Medulla oblongata (tissue), 1 donor: ENCODE measurements around the gene TNXB.
A peak's percentile ranks its signal among the peaks of the same experiment; 100 is the strongest.
"Not testable (repeated sequence)": the region's sequence is repeated elsewhere in the genome, so short reads cannot be mapped to it uniquely, and the experiment has no call there.

Source experiments
- DNase-seq: peaks from one replicate; pipeline ENCODE4 v3.0.0-alpha.2; 2015; ENCODE audit errors: extremely low spot score

Gene TNXB

DNA sequence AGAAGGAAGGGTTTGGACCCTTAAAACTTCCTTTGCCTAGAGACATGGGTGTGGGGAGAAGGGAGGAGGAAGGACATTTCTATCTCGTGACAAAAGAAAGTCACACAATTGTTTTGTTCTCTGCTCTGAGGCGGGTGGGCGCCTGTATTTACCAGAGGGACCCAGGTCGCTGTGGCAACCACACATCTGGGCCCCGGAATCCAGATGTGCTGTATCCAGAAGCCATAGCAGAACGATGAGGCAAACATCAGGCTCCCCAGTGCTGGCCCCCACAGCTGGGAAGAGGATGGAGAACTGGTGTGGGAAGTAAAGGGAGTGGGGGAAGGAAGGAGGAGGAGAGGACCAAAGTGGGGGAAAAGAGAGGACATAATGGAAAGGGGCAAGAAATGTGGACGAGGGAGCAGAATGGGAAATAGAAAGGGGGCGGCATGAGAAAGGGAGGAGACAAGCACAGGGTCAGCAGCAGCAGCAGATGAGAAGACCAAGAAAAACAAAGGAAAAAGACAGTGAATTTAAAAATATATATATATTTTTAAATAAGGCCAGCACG, 3.4 kb upstream of the TNXB start:
- no peak for DNase-seq

DNA sequence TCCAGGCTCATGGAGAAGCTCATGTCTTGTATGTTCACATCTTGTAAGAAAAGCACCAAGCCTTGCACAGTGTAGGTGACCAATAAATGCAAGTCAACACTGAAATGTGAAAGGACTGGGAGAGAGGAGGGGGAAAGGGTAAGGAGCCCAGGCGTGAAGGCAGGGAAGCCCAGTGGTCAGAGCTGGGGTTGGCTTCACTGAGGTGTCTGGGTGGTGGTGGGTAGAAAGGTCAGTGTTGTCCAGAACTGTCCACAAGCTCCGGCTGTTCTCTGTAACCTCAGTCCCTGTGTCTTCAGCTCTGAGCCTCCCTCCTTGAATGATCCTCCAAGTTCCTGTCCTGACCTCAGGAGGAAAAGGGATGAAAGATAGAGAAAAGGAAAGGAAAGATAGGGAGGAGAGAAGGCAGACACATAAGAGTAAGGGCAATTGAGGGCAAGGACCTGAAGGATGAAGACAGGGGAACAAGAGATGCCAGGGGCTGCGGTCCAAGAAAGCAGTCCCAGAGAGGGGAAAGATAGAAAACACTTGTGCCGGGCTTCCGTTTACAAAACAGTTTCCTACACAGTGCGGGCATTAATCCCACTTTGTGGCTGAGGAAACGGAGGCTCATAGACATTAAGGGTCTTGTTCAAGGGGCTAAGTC, 2.4 kb upstream of the TNXB start:
- no peak for DNase-seq

- DNase-seq, result no peak
Measured at GRCh38 chr6:32110632-32111031, 1.5 kb upstream of the TNXB start.

DNA sequence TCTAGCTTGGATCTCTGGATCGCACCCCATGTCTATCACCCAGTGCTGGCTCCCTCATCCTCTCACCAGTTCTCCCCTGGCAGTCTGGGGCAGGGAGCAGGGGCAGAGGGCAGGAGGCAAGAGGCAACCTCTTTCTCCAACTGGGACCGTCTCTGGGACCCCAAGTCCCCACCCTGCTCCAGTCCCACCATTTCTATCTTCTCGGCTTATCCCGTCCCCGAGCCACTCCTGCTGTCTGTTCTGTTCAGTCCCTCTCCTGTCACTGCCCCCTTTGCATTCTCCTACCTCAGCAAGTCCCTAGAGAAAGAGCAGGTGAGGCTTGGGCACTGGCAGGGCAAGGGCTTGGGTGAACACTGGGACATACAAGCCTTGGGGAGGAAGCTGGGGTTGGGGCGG, 625 bp upstream of the TNXB start:
- DNase-seq, result no peak

DNA sequence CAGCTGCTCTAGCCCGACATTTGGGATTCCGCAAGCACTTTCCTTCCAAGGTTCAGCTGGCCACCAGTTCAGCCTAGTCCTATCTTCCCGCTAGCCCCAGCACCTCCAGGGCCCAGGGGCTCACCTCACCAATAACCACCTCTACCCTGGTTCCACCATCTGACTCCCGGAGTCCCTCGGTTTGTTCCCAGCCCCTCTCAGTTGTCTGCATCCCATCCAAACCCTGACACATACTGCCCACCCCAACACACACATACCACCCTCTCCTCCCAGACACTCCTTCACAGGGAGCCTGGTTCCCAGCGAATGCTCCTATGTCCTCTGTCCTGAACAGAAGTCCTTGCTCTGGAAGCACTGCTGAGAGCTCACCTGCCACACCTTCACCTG, 418 bp downstream of the TNXB start:
- no peak for DNase-seq

- DNase-seq, result no peak
Measured at GRCh38 chr6:32108094-32108627, 977 bp downstream of the TNXB start.

- DNase-seq, result no peak
Measured at GRCh38 chr6:32107406-32107805, 1.7 kb downstream of the TNXB start.

DNA sequence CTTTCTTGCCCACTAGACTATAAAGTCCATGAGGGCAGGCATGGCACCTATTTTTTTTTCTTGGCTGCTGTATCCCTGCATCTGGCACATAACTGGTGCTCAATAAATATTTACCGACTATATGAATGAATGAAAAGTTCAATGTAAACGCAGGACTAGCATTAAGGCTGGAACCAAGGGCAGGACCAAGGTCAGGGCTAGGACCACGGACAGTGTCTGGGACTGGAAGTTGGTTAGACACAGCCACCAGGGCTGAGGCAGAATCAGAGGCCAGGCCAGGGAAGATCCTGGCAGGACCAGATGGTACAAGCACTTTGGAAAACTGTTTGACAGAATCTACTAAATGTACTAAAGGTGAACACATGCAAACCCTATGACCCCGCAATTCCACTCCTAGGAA, 3.7 kb downstream of the TNXB start:
- DNase-seq, result no peak

GRCh38 chr6:32102255-32102654, 6.9 kb downstream of the TNXB start:
- no peak for DNase-seq

GRCh38 chr6:32100251-32100650, 8.9 kb downstream of the TNXB start:
- not testable (repeated sequence) for DNase-seq

GRCh38 chr6:32097364-32097763, 11.8 kb downstream of the TNXB start:
- DNase-seq, result no peak

- no peak for DNase-seq
Measured at GRCh38 chr6:32096394-32097258, 12.5 kb downstream of the TNXB start.

DNA sequence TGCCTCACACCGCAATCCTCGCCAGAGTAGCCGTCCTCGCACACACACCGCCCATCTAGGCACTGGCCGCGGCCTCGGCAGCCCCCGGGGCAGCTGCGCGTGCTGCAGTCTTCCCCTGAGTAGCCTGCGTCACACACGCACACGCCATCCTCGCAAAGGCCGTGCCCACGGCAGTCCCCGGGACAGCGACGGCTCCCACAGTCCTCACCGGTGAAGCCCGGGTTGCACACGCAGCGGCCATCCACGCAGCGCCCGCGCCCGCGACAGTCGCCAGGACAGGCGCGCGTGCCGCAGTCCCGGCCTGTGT, 13.1 kb downstream of the TNXB start:
- DNase-seq, result no peak

GRCh38 chr6:32095338-32096086, 13.6 kb downstream of the TNXB start:
- DNase-seq, result no peak

- peak; percentile 71 for DNase-seq
Measured at GRCh38 chr6:32092760-32093497, 16.2 kb downstream of the TNXB start.

DNA sequence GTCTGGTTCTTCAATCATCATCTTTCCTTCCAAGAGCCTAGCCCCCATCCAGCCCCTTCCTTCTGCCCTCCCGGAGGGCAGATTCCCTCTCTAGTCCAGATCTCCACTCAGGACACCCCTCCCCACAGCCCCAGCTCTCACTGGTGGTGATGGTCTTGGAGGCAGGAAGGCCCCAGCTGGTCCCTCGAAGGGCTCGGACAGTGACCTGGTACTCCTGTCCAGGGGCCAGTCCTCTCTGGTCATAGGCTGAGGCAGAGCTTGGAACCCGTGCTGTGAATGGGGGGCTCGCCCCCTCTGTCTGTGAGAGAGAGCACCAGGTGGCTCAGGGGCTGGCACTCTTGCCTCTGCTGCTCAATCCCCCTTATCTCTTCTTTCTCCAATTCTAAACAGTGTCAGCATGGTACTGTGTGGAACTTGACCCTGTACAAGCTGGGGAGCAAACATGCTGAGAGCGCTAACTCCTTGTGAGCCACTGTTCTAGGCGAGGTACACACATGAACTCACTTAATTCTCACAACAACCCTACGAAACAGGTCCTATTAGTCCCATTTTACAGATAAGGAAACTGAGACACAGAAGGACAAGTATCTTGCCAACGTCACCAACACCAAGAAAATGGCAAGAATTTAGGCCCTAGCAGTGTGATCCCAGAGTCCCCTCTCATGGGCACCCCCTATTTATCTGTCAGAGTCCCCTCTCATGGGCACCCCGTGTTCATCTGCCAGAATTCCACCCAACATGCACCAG, 19.9 kb downstream of the TNXB start:
- no peak for DNase-seq

DNA sequence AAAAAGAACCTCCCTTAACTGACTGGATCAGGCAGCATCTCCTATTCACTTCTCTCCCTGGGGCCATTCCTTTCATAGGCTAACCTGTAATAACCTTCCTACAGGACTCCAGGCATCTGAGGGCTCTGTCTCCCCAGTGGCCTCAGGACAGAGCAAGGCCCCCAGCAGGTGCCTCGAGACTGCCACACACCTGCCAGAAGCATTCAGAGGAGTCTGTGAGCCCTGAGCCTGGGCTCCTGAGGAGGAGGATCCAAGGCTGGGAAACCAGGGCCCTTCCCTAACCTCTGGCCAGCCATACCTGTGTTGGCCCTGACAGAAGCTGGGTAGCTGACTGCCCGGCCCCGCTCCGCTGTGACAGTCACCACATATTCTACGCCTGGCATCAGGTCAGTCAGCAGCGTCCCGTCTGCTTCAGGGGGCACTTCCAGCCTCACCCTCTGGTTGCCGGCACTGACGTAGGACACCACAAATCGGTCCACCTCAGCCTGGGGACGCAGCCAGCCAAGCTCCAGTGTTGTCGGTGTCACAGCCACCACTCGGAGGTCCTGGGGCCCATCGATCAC, 20.6 kb downstream of the TNXB start:
- no peak for DNase-seq

DNA sequence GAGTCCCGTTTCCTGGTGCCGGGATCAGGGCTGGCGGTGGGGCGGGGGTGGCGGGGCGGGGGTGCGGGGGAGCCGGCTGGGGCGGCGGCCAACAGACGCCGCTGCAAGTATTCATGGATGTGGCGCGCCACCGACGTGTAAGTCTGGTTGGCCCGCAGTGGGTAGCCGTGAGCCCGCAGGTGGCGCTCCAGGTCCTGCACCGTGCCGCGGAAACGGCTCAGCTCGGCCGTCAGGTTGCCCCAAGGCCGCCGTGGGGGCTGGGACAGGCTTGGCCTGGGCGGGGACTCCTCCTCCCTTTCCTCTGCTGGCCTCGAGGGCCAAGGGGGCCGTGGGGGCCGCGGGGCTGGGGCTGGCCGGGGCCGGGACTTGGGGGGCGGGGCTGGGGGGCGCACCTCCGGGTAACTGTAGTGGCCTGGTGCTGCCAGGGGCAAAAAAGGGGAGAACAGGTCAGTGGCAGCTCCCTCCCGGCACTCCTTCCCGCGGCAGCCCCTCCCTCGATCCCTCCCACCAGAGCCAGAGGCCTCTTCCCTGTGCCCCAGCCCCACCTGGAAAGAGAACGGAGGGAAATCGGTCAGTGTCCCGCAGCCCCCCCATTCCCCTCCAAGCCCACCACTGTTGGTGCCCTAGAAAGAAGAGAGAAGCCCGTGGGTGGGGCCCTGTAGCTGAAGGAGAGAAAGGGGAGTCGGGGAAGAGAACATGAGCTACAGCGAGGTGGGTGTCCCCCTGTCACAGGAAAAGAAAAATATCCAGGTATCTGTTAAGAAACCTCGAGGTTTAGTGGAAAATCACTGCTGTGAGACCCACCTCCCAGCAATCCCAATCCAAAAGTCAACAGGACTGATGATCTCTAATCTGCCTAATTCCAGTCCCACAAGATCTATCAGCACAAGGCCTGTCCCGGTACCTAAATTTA, 21.3 kb downstream of the TNXB start:
- no peak for DNase-seq
